HEK293T (cell line): ENCODE data around the gene GMEB1.
A peak's percentile ranks its signal among the peaks of the same experiment; 100 is the strongest.

ENCODE experiments used
- CTCF ChIA-PET: fragments of 350-600 bp; formaldehyde crosslinking; extraction: SDS; loops from one replicate; lab custom pipeline; 2021; ENCODE audit warnings: antibody characterized with exemption, inconsistent platforms; lab: Yijun Ruan, JAX
- POLR2A ChIA-PET: fragments of 350-600 bp; formaldehyde crosslinking; extraction: SDS; loops from one replicate; lab custom pipeline; 2020; ENCODE audit warnings: antibody characterized with exemption, inconsistent platforms; lab: Yijun Ruan, JAX
- DNase-seq: peaks from one replicate; pipeline ENCODE4 v3.0.0; 2012; ENCODE audit warnings: mixed read lengths; ENCODE audit errors: extremely low spot score
- ARNT ChIP-seq: fragments of 450-650 bp; IDR thresholded peaks from 2 replicates; pipeline ENCODE4 v1.6.1; 2017; ENCODE audit warnings: mild to moderate bottlenecking
- BHLHE40 ChIP-seq: fragments of 450-650 bp; IDR thresholded peaks from 2 replicates; pipeline ENCODE4 v1.6.1; 2016; ENCODE audit warnings: mild to moderate bottlenecking, moderate library complexity, borderline replicate concordance
- CTBP1 ChIP-seq: fragments of 450-650 bp; IDR thresholded peaks from 2 replicates; pipeline ENCODE4 v1.6.1; 2016; ENCODE audit warnings: borderline replicate concordance
- ELF4 ChIP-seq: fragments of 450-650 bp; IDR thresholded peaks from 2 replicates; pipeline ENCODE4 v1.6.1; 2017; ENCODE audit warnings: antibody characterized with exemption
- FOXA1 ChIP-seq: fragments of 450-650 bp; IDR thresholded peaks from 2 replicates; pipeline ENCODE4 v1.6.1; 2016; ENCODE audit warnings: mild to moderate bottlenecking
- FOXK2 ChIP-seq: fragments of 450-650 bp; IDR thresholded peaks from 2 replicates; pipeline ENCODE4 v1.6.1; 2016; ENCODE audit warnings: mild to moderate bottlenecking
- FOXM1 ChIP-seq: fragments of 450-650 bp; IDR thresholded peaks from 2 replicates; pipeline ENCODE4 v1.6.1; 2017; ENCODE audit warnings: mild to moderate bottlenecking, borderline replicate concordance
- HDGF ChIP-seq: fragments of 450-650 bp; IDR thresholded peaks from 2 replicates; pipeline ENCODE4 v1.6.1; 2017; ENCODE audit warnings: antibody characterized with exemption, borderline replicate concordance
- L3MBTL2 ChIP-seq: fragments of 450-650 bp; conservative IDR thresholded peaks from 2 replicates; pipeline ENCODE4 v1.6.1; 2016; ENCODE audit warnings: mild to moderate bottlenecking
- LEF1 ChIP-seq: fragments of 450-650 bp; IDR thresholded peaks from 2 replicates; pipeline ENCODE4 v1.6.1; 2017; ENCODE audit warnings: mild to moderate bottlenecking, borderline replicate concordance
- NFRKB ChIP-seq: fragments of 450-650 bp; IDR thresholded peaks from 2 replicates; pipeline ENCODE4 v1.6.1; 2016; ENCODE audit warnings: mild to moderate bottlenecking, moderate library complexity
- PKNOX1 ChIP-seq: fragments of 450-650 bp; IDR thresholded peaks from 2 replicates; pipeline ENCODE4 v1.6.1; 2016
- SP1 ChIP-seq: fragments of 450-650 bp; IDR thresholded peaks from 2 replicates; pipeline ENCODE4 v1.6.1; 2017
- SUZ12 ChIP-seq: fragments of 450-650 bp; IDR thresholded peaks from 2 replicates; pipeline ENCODE4 v1.6.1; 2016; ENCODE audit warnings: mild to moderate bottlenecking
- ZNF384 ChIP-seq: fragments of 450-650 bp; IDR thresholded peaks from 2 replicates; pipeline ENCODE4 v1.6.1; 2016

Gene GMEB1

GRCh38 chr1:28668191-28668955, at the start of gene GMEB1:
TSS of gene GMEB1 (plus strand) at chr1:28668784. CDS start at chr1:28683613, 14,829 bp downstream.
- ChIA-PET CTCF (interaction anchor here (1.9 kb wide), 1 partner anchor 68 kb away, joined by 10 read pairs; the partner anchor contains the start of gene YTHDF2), POLR2A (interaction anchor here (0.6 to 3.5 kb wide), 17 partner anchors 8 to 513 kb away, joined by 3 to 44 read pairs (median 5); partner anchors contain the start of genes RNU11, SRSF4, TAF12 and YTHDF2)
- TF ChIP-seq SP1 = no peak
- TF ChIP-seq FOXA1 = no peak
- peak; percentile 96 for TF ChIP-seq HDGF
- DNase-seq = peak; percentile 100

- DNase-seq = no peak
- POLR2A ChIA-PET = interaction anchor here (0.9 kb wide), 1 partner anchor 11 kb away, joined by 3 read pairs; the partner anchor contains the start of gene TAF12
- TF ChIP-seq NFRKB (no peak), ELF4 (no peak), PKNOX1 (no peak), HDGF (no peak), FOXA1 (no peak), SP1 (no peak), CTBP1 (no peak), FOXK2 (no peak)
- CTCF ChIA-PET = interaction anchor here (0.7 kb wide), 1 partner anchor 245 kb away, joined by 5 read pairs; no protein-coding TSS in a partner anchor
Measured at GRCh38 chr1:28631713-28632112, 36.9 kb upstream of the GMEB1 start.

- POLR2A ChIA-PET = no interaction called here
- TF ChIP-seq LEF1 (no peak), HDGF (no peak), SP1 (no peak), CTBP1 (no peak), FOXK2 (no peak), L3MBTL2 (no peak)
- CTCF ChIA-PET = interaction anchor here (0.6 to 0.7 kb wide), 2 partner anchors 115 to 157 kb away, joined by 6 to 9 read pairs; no protein-coding TSS in a partner anchor
Measured at GRCh38 chr1:28632560-28632959, 36.0 kb upstream of the GMEB1 start.

GRCh38 chr1:28640766-28641165, 27.8 kb upstream of the GMEB1 start:
- TF ChIP-seq FOXM1 (no peak), L3MBTL2 (no peak), HDGF (no peak), SUZ12 (no peak), FOXA1 (no peak), CTBP1 (no peak), ARNT (no peak), ZNF384 (no peak), FOXK2 (no peak), ELF4 (no peak), LEF1 (no peak), BHLHE40 (no peak), SP1 (no peak)
- ChIA-PET CTCF (no interaction called here), POLR2A (interaction anchor here (1.1 to 1.2 kb wide), 2 partner anchors 8 to 60 kb away, joined by 4 read pairs; partner anchors contain the start of gene RNU11)
- no peak for DNase-seq

More at GRCh38 chr1:28632560-28632959, 36.0 kb upstream of the GMEB1 start:
- no peak for DNase-seq

- no peak for DNase-seq
- ChIA-PET POLR2A (interaction anchor here (0.7 to 3.5 kb wide), 15 partner anchors 11 to 539 kb away, joined by 3 to 45 read pairs (median 4); partner anchors contain the start of genes GMEB1, SRSF4 and YTHDF2), CTCF (interaction anchor here (0.6 to 1.0 kb wide), 4 partner anchors 83 to 1443 kb away, joined by 3 to 6 read pairs (median 4); no protein-coding TSS in a partner anchor)
- no peak for TF ChIP-seq PKNOX1
- no peak for TF ChIP-seq SUZ12
- no peak for TF ChIP-seq NFRKB
Measured at GRCh38 chr1:28642056-28642846, 26.3 kb upstream of the GMEB1 start.

GRCh38 chr1:28642847-28643635, 25.5 kb upstream of the GMEB1 start, which contains the start of gene TAF12:
TSS of gene TAF12 (minus strand) at chr1:28643067. CDS start at chr1:28622081, 20,986 bp downstream.
- POLR2A ChIA-PET = interaction anchor here (0.7 to 3.5 kb wide), 18 partner anchors 12 to 538 kb away, joined by 3 to 45 read pairs (median 4); partner anchors contain the start of genes GMEB1, SRSF4 and YTHDF2
- TF ChIP-seq ZNF384 (no peak), ELF4 (peak; percentile 99), L3MBTL2 (peak; percentile 97), PKNOX1 (peak; percentile 97), HDGF (no peak)
- DNase-seq = peak; percentile 98
- CTCF ChIA-PET = interaction anchor here (0.5 to 1.0 kb wide), 5 partner anchors 82 to 275 kb away, joined by 3 to 7 read pairs (median 5); no protein-coding TSS in a partner anchor
